H1 (cell line): Measurements from ENCODE around the gene KPNA3. TPM values are rescaled to one million over a fixed set of nuclear protein-coding genes. Genes with fewer than 3 reads are reported as not detected.

Source experiments
- CTCF ChIA-PET: fragments of 300-600 bp; sonication (Branson Sonifier 250); formaldehyde crosslinking; loops from one replicate; lab custom pipeline; 2021; ENCODE audit not compliant: partially characterized antibody; lab: Charles Lee
- POLR2A ChIA-PET: fragments of 300-600 bp; sonication (Branson Sonifier 250); formaldehyde crosslinking; loops from one replicate; lab custom pipeline; 2021; ENCODE audit warnings: inconsistent platforms; ENCODE audit not compliant: partially characterized antibody; lab: Charles Lee
- DNase-seq, 2 experiments: peaks; one replicate each; pipeline versions ENCODE4 v3.0.0 to v3.0.0-alpha.2; 2010 to 2022; ENCODE audit warnings: low spot score in 2 of 2, low read depth in 1 of 2, mixed read lengths in 1 of 2
- FAIRE-seq: peaks from 2 replicates; lab custom pipeline; 2011; peaks lifted over from hg19 to GRCh38; lab: Jason Lieb, UNC
- H2AFZ ChIP-seq: 2 replicates; pipeline ENCODE4 v1.8.1; 2012; ENCODE audit warnings: low read length, inconsistent platforms
- H2AK5ac ChIP-seq: 2 replicates; pipeline ENCODE4 v1.6.1; 2013; ENCODE audit warnings: low read depth, low read length
- H2BK120ac ChIP-seq: replicated peaks from 2 replicates; pipeline ENCODE3; 2013; ENCODE audit warnings: low read depth, low read length, inconsistent platforms
- H2BK12ac ChIP-seq: 2 replicates; pipeline ENCODE4 v1.6.1; 2013; ENCODE audit warnings: low read depth, low read length
- H2BK15ac ChIP-seq: 2 replicates; pipeline ENCODE4 v1.6.1; 2013; ENCODE audit warnings: low read length
- H2BK20ac ChIP-seq: 2 replicates; pipeline ENCODE4 v1.6.1; 2013; ENCODE audit warnings: low read length
- H2BK5ac ChIP-seq: 2 replicates; pipeline ENCODE4 v1.6.1; 2013; ENCODE audit warnings: low read depth, low read length
- H3K14ac ChIP-seq: 2 replicates; pipeline ENCODE4 v1.6.1; 2013; ENCODE audit warnings: inconsistent platforms; ENCODE audit not compliant: insufficient read length
- H3K18ac ChIP-seq: 2 replicates; pipeline ENCODE4 v1.6.1; 2013; ENCODE audit warnings: low read length; ENCODE audit errors: extremely low read depth
- H3K23ac ChIP-seq: 2 replicates; pipeline ENCODE4 v1.6.1; 2013; ENCODE audit warnings: inconsistent platforms; ENCODE audit not compliant: insufficient read length
- H3K23me2 ChIP-seq: 2 replicates; pipeline ENCODE4 v1.6.1; 2013; ENCODE audit warnings: low read depth, low read length
- H3K27ac ChIP-seq: 2 replicates; pipeline ENCODE4 v1.6.1; 2011; ENCODE audit warnings: low read depth, low read length, inconsistent platforms
- H3K27me3 ChIP-seq, 4 experiments: replicated peaks in 1 of 4; 1 replicate in 1 of 4; 2 replicates in 3 of 4; pipeline versions ENCODE4 v1.6.1 to v1.8.1; 2011 to 2013; ENCODE audit warnings: low read length in 3 of 4, mild to moderate bottlenecking in 3 of 4, inconsistent platforms in 2 of 4, mixed read lengths in 2 of 4, moderate library complexity in 1 of 4; ENCODE audit not compliant: control insufficient read depth in 3 of 4, insufficient read depth in 3 of 4; ENCODE audit errors: extremely low read depth in 1 of 4
- H3K36me3 ChIP-seq, 4 experiments: 2 replicates each; pipeline versions ENCODE4 v1.6.1 to v1.8.1; 2011 to 2013; ENCODE audit warnings: mild to moderate bottlenecking in 4 of 4, low read length in 3 of 4, moderate library complexity in 2 of 4, control low read depth in 1 of 4, inconsistent platforms in 1 of 4; ENCODE audit not compliant: insufficient read depth in 4 of 4, control insufficient read depth in 2 of 4
- H3K4ac ChIP-seq: replicated peaks from 2 replicates; pipeline ENCODE3; 2013; ENCODE audit warnings: low read length, low read depth, mixed read lengths, inconsistent platforms; ENCODE audit not compliant: insufficient read length
- H3K4me1 ChIP-seq, 4 experiments: replicated peaks in 1 of 4; 1 replicate in 1 of 4; 2 replicates in 3 of 4; pipeline versions ENCODE4 v1.6.1 to v1.8.1; 2011 to 2013; ENCODE audit warnings: low read length in 3 of 4, inconsistent platforms in 2 of 4, mixed read lengths in 1 of 4; ENCODE audit not compliant: insufficient read depth in 4 of 4, control insufficient read depth in 3 of 4
- H3K4me2 ChIP-seq, 2 experiments: 2 replicates each; pipeline versions ENCODE4 v1.6.1 to v1.8.1; 2011 to 2013; ENCODE audit warnings: low read depth in 2 of 2, low read length in 2 of 2, control low read depth in 1 of 2, inconsistent platforms in 1 of 2, mild to moderate bottlenecking in 1 of 2; ENCODE audit not compliant: insufficient read depth in 1 of 2
- H3K4me3 ChIP-seq, 4 experiments: fragments of 200-600, 300-600 bp in 1 of 4; sonication (generic), shearing (Covaris generic), sonication (Bioruptor Twin) in 1 of 4; 2 replicates each; pipeline versions ENCODE4 v1.5.1 to v1.8.1; 2011 to 2016; ENCODE audit warnings: low read length in 4 of 4, low read depth in 3 of 4, control low read depth in 2 of 4, inconsistent platforms in 2 of 4, mild to moderate bottlenecking in 2 of 4, mixed read lengths in 1 of 4, moderate library complexity in 1 of 4; ENCODE audit not compliant: insufficient read depth in 2 of 4; ENCODE audit errors: extremely low read depth in 1 of 4
- H3K56ac ChIP-seq: replicated peaks from 2 replicates; pipeline ENCODE3; 2013; ENCODE audit warnings: low read depth, mild to moderate bottlenecking, mixed read lengths, low read length, inconsistent platforms; ENCODE audit not compliant: insufficient read length
- H3K79me1 ChIP-seq: 2 replicates; pipeline ENCODE4 v1.6.1; 2013; ENCODE audit warnings: low read depth, low read length, control low read depth
- H3K79me2 ChIP-seq, 2 experiments: 2 replicates each; pipeline versions ENCODE4 v1.6.1 to v1.8.1; 2012 to 2013; ENCODE audit warnings: low read length in 2 of 2, mild to moderate bottlenecking in 2 of 2, inconsistent platforms in 1 of 2; ENCODE audit not compliant: insufficient read depth in 2 of 2, control insufficient read depth in 1 of 2
- H3K9ac ChIP-seq, 4 experiments: replicated peaks in 1 of 4; 1 replicate in 1 of 4; 2 replicates in 3 of 4; pipeline versions ENCODE4 v1.6.1 to v1.8.1; 2011 to 2013; ENCODE audit warnings: low read depth in 3 of 4, low read length in 3 of 4, control low read depth in 2 of 4, mild to moderate bottlenecking in 2 of 4, moderate library complexity in 2 of 4, inconsistent platforms in 1 of 4; ENCODE audit errors: extremely low read depth in 1 of 4
- H3K9me3 ChIP-seq, 2 experiments: 2 replicates each; pipeline versions ENCODE4 v1.6.1 to v1.8.1; 2012 to 2013; ENCODE audit warnings: mild to moderate bottlenecking in 2 of 2, moderate library complexity in 2 of 2, control low read depth in 1 of 2, inconsistent platforms in 1 of 2, low read depth in 1 of 2, low read length in 1 of 2, mixed read lengths in 1 of 2; ENCODE audit not compliant: insufficient read depth in 2 of 2
- H4K20me1 ChIP-seq, 2 experiments: replicated peaks in 1 of 2; 2 replicates each; pipeline versions ENCODE3 to v1.8.1; 2011 to 2013; ENCODE audit warnings: inconsistent platforms in 2 of 2, low read length in 2 of 2, mild to moderate bottlenecking in 1 of 2; ENCODE audit not compliant: insufficient read depth in 2 of 2, control insufficient read depth in 1 of 2
- H4K5ac ChIP-seq: 2 replicates; pipeline ENCODE4 v1.6.1; 2013; ENCODE audit warnings: low read length, low read depth, mixed read lengths, inconsistent platforms; ENCODE audit not compliant: insufficient read length
- H4K8ac ChIP-seq: 2 replicates; pipeline ENCODE4 v1.8.0; 2013; ENCODE audit warnings: mild to moderate bottlenecking, moderate library complexity, low read length, inconsistent platforms; ENCODE audit not compliant: insufficient read depth; ENCODE audit errors: extremely low read depth
- H4K91ac ChIP-seq: replicated peaks from 2 replicates; pipeline ENCODE3; 2013; ENCODE audit warnings: low read length, mixed read lengths, inconsistent platforms; ENCODE audit not compliant: insufficient read length
- CBX5 ChIP-seq: fragments of 300-800, 300-1000 bp; sonication (generic); IDR thresholded peaks from 2 replicates; pipeline ENCODE4 v1.7.1; 2016; ENCODE audit warnings: antibody characterized with exemption, low read length, low read depth
- CHD2 ChIP-seq: IDR thresholded peaks from 2 replicates; pipeline ENCODE4 v1.6.1; 2012; ENCODE audit warnings: low read length, improper control_type of control experiment
- CREB1 ChIP-seq: IDR thresholded peaks from 2 replicates; pipeline ENCODE4 v1.6.1; 2012; ENCODE audit warnings: inconsistent platforms
- MAX ChIP-seq: IDR thresholded peaks from 2 replicates; pipeline ENCODE4 v1.6.1; 2012; ENCODE audit warnings: inconsistent platforms
- NANOG ChIP-seq: IDR thresholded peaks from 2 replicates; pipeline ENCODE4 v1.6.1; 2011; ENCODE audit warnings: low read length, low read depth, mild to moderate bottlenecking, inconsistent platforms; ENCODE audit not compliant: insufficient read depth, poor library complexity, severe bottlenecking
- POLR2A ChIP-seq, 2 experiments: IDR thresholded peaks; 1 replicate in 1 of 2; 2 replicates in 1 of 2; pipeline ENCODE4 v1.6.1; 2011; ENCODE audit warnings: low read depth in 2 of 2, low read length in 2 of 2, mild to moderate bottlenecking in 2 of 2; ENCODE audit errors: control extremely low read depth in 1 of 2
- SP2 ChIP-seq: IDR thresholded peaks from 2 replicates; pipeline ENCODE4 v1.6.1; 2012; ENCODE audit warnings: mild to moderate bottlenecking, low read length, inconsistent platforms
- TAF7 ChIP-seq: optimal IDR thresholded peaks from 2 replicates; pipeline ENCODE3; 2011; ENCODE audit warnings: low read depth, mild to moderate bottlenecking, inconsistent platforms, low read length, moderate library complexity, borderline replicate concordance
- WGBS, 2 experiments: shearing (Covaris generic) in 1 of 2; methylation state at CpG; one replicate each; pipeline versions ENCODE4 v1.1.6 to v1.1.7; 2013 to 2015; ENCODE audit warnings: low lambda C conversion rate in 2 of 2, mixed read lengths in 2 of 2, inconsistent platforms in 1 of 2, low coverage in 1 of 2, missing lambda C conversion rate in 1 of 2; ENCODE audit not compliant: insufficient replicate concordance in 2 of 2, insufficient coverage in 1 of 2, insufficient read length in 1 of 2; ENCODE audit errors: extremely low coverage in 1 of 2, missing lambda C conversion rate in 1 of 2; 5-methylcytosine and 5-hydroxymethylcytosine counted together
- polyA plus RNA-seq, 7 experiments: library from polyadenylated mRNA; depleted of rRNA in 3 of 7; stranded (reverse) in 5 of 7; unstranded in 2 of 7; fragments of >200 nt in 5 of 7; fragments of 200-250 nt in 2 of 7; gene quantifications; 1 replicate in 5 of 7; 2 replicates in 1 of 7; 4 replicates in 1 of 7; pipeline versions ENCODE4 v1.2.1 to v1.2.3, GENCODE V29; 2011 to 2013; ENCODE audit warnings: missing spikeins in 2 of 7, mixed read lengths in 2 of 7
- total RNA-seq: library from RNA; stranded (reverse); fragmentation: NEBNext Ultra II Directional; extraction: Animal tissue kit (Norgen Biotek cat#: 25700); gene quantifications from 2 replicates; pipeline ENCODE4 v1.2.1, GENCODE V29; 2021

Gene KPNA3
- total and polyA plus RNA-seq, 2 of the 8 experiments (the other 6 are each of a cell fraction or from before 2014, with no cell fraction given), result 21.4 to 63.2 TPM

- no peak overlapping the region for H2BK12ac ChIP-seq
- H2BK20ac ChIP-seq, result no peak overlapping the region
- H4K8ac ChIP-seq, result no peak overlapping the region
- ChIA-PET POLR2A (no interaction called here), CTCF (interaction anchor here (0.6 kb wide), 1 partner anchor 154 kb away, joined by 3 read pairs; no protein-coding TSS in a partner anchor)
- H3K56ac ChIP-seq, result no peak overlapping the region
- H3K27ac ChIP-seq, result no peak overlapping the region
- no peak for TF ChIP-seq CBX5
- no peak for TF ChIP-seq CREB1
- no peak for TF ChIP-seq NANOG
- TF ChIP-seq TAF7, result no peak
- no peak for TF ChIP-seq POLR2A (IDR thresholded peaks at IDR 0.05; ENCODE audit: control extremely low read depth in 1 of 2, low read depth in 2 of 2, low read length in 2 of 2)
- no peak for TF ChIP-seq SP2
- TF ChIP-seq CHD2, result no peak
- no peak for TF ChIP-seq MAX
- no peak overlapping the region for H2BK120ac ChIP-seq
- no peaks in the 10 kb centered on the region for H3K36me3 ChIP-seq
- no peak overlapping the region for H3K18ac ChIP-seq
- H2AFZ ChIP-seq, result no peak overlapping the region
- no peak overlapping the region for H3K4me3 ChIP-seq
- H3K23me2 ChIP-seq, result no peaks in the 10 kb centered on the region
- no peaks in the 10 kb centered on the region for H3K9me3 ChIP-seq
- no peaks in the 10 kb centered on the region for H3K79me2 ChIP-seq
- H2AK5ac ChIP-seq, result no peak overlapping the region
- no peak overlapping the region for H2BK5ac ChIP-seq
- H3K4me1 ChIP-seq, result no peaks in the 10 kb centered on the region
- H3K23ac ChIP-seq, result no peak overlapping the region
- no peak overlapping the region for H2BK15ac ChIP-seq
- H3K27me3 ChIP-seq, result no peaks in the 10 kb centered on the region
- H3K79me1 ChIP-seq, result no peaks in the 10 kb centered on the region
- H4K91ac ChIP-seq, result no peak overlapping the region
- H3K9ac ChIP-seq, result no peak overlapping the region
- DNase-seq (no peak), FAIRE-seq (no peak)
- no peak overlapping the region for H3K14ac ChIP-seq
- H3K4ac ChIP-seq, result no peak overlapping the region
- H3K4me2 ChIP-seq, result no peak overlapping the region
- no peaks in the 10 kb centered on the region for H4K20me1 ChIP-seq
- 96% methylated on average over 3 of the region's 3 CpGs; no CpG with 5 or more reads in 1 of the 2 experiments for WGBS, 2 experiments
- H4K5ac ChIP-seq, result no peak overlapping the region
Observed at GRCh38 chr13:49827891-49828290, 35.4 kb upstream of the KPNA3 start.
